ENCODE measurements around the gene SLC13A5. TPM values are rescaled to one million over a fixed set of nuclear protein-coding genes. Genes with fewer than 3 reads are reported as not detected.
"Not testable (repeated sequence)": the region's sequence is repeated elsewhere in the genome, so short reads cannot be mapped to it uniquely, and the experiment has no call there.

Gene SLC13A5
- polyA plus RNA-seq, 4 donors, result 0.10 to 2.9 TPM; not detected in 2

- 56 to 65% (median 61%) methylated on average over 16 of the region's 16 CpGs for WGBS, 3 donors
These were observed 12.9 kb downstream of the SLC13A5 start for GRCh38 chr17:6699997-6700947.

GRCh38 chr17:6698004-6698403 is 15.2 kb downstream of the SLC13A5 start:
- Histone ChIP-seq H3K4me3 (ENCODE audit: low read depth in 1 of 3, low read length in 3 of 3) (no peak overlapping the region), H3K9me3 (ENCODE audit: control insufficient read depth in 2 of 2, insufficient read depth in 1 of 2, low read depth in 1 of 2, low read length in 1 of 2) (no peaks in the 10 kb centered on the region), H3K36me3 (ENCODE audit: control insufficient read depth in 3 of 3, insufficient read depth in 2 of 3, low read depth in 1 of 3, low read length in 3 of 3) (no peaks in the 10 kb centered on the region), H3K27ac (ENCODE audit: low read depth in 1 of 3, low read length in 2 of 3) (no peak overlapping the region), H3K27me3 (ENCODE audit: control insufficient read depth in 3 of 3, insufficient read depth in 3 of 3, low read length in 3 of 3) (no peaks in the 10 kb centered on the region), H3K4me1 (ENCODE audit: control insufficient read depth in 3 of 3, insufficient read depth in 2 of 3, low read depth in 1 of 3, low read length in 2 of 3) (peaks cover 0 to 16% (median 0%) of the 10 kb centered on the region in 3 donors)
- WGBS, 3 donors, result 84 to 90% (median 85%) methylated on average over 11 of the region's 11 CpGs
- no peak for DNase-seq
- no peak for FAIRE-seq

More at GRCh38 chr17:6699997-6700947, 12.9 kb downstream of the SLC13A5 start:
- Histone ChIP-seq H3K4me3 (ENCODE audit: low read depth in 1 of 3, low read length in 3 of 3) (no peak overlapping the region), H3K36me3 (ENCODE audit: control insufficient read depth in 3 of 3, insufficient read depth in 2 of 3, low read depth in 1 of 3, low read length in 3 of 3) (no peaks in the 10 kb centered on the region), H3K9me3 (ENCODE audit: control insufficient read depth in 2 of 2, insufficient read depth in 1 of 2, low read depth in 1 of 2, low read length in 1 of 2) (no peaks in the 10 kb centered on the region), H3K27me3 (ENCODE audit: control insufficient read depth in 3 of 3, insufficient read depth in 3 of 3, low read length in 3 of 3) (no peaks in the 10 kb centered on the region), H3K4me1 (ENCODE audit: control insufficient read depth in 3 of 3, insufficient read depth in 2 of 3, low read depth in 1 of 3, low read length in 2 of 3) (peaks cover 0 to 24% (median 0%) of the 10 kb centered on the region in 3 donors), H3K27ac (ENCODE audit: low read depth in 1 of 3, low read length in 2 of 3) (peak overlapping the region in 1 of 3 donors; percentile 64)
- FAIRE-seq (no peak), DNase-seq (peak; percentile 8 to 75)

GRCh38 chr17:6696906-6697305 is 16.3 kb downstream of the SLC13A5 start:
- Histone ChIP-seq H3K9me3 (ENCODE audit: control insufficient read depth in 2 of 2, insufficient read depth in 1 of 2, low read depth in 1 of 2, low read length in 1 of 2) (no peaks in the 10 kb centered on the region), H3K4me3 (ENCODE audit: low read depth in 1 of 3, low read length in 3 of 3) (no peak overlapping the region), H3K36me3 (ENCODE audit: control insufficient read depth in 3 of 3, insufficient read depth in 2 of 3, low read depth in 1 of 3, low read length in 3 of 3) (no peaks in the 10 kb centered on the region), H3K4me1 (ENCODE audit: control insufficient read depth in 3 of 3, insufficient read depth in 2 of 3, low read depth in 1 of 3, low read length in 2 of 3) (peaks cover 0 to 16% (median 0%) of the 10 kb centered on the region in 3 donors), H3K27me3 (ENCODE audit: control insufficient read depth in 3 of 3, insufficient read depth in 3 of 3, low read length in 3 of 3) (no peaks in the 10 kb centered on the region), H3K27ac (ENCODE audit: low read depth in 1 of 3, low read length in 2 of 3) (no peak overlapping the region)
- no peak for DNase-seq
- 86 to 94% (median 87%) methylated on average over 5 of the region's 5 CpGs for WGBS, 3 donors
- FAIRE-seq, result no peak

GRCh38 chr17:6695565-6695964 is 17.6 kb downstream of the SLC13A5 start:
- Histone ChIP-seq H3K9me3 (ENCODE audit: control insufficient read depth in 2 of 2, insufficient read depth in 1 of 2, low read depth in 1 of 2, low read length in 1 of 2) (no peaks in the 10 kb centered on the region), H3K4me3 (ENCODE audit: low read depth in 1 of 3, low read length in 3 of 3) (no peak overlapping the region), H3K27me3 (ENCODE audit: control insufficient read depth in 3 of 3, insufficient read depth in 3 of 3, low read length in 3 of 3) (no peaks in the 10 kb centered on the region), H3K27ac (ENCODE audit: low read depth in 1 of 3, low read length in 2 of 3) (no peak overlapping the region), H3K4me1 (ENCODE audit: control insufficient read depth in 3 of 3, insufficient read depth in 2 of 3, low read depth in 1 of 3, low read length in 2 of 3) (peaks cover 0 to 14% (median 0%) of the 10 kb centered on the region in 3 donors), H3K36me3 (ENCODE audit: control insufficient read depth in 3 of 3, insufficient read depth in 2 of 3, low read depth in 1 of 3, low read length in 3 of 3) (no peaks in the 10 kb centered on the region)
- DNase-seq (no peak), FAIRE-seq (no peak)
- 82 to 90% (median 83%) methylated on average over 13 of the region's 13 CpGs for WGBS, 3 donors

GRCh38 chr17:6695051-6695450 is 18.1 kb downstream of the SLC13A5 start:
- H3K36me3 ChIP-seq (ENCODE audit: control insufficient read depth in 3 of 3, insufficient read depth in 2 of 3, low read depth in 1 of 3, low read length in 3 of 3), result no peaks in the 10 kb centered on the region
- peaks cover 0 to 10% (median 0%) of the 10 kb centered on the region in 3 donors for H3K4me1 ChIP-seq (ENCODE audit: control insufficient read depth in 3 of 3, insufficient read depth in 2 of 3, low read depth in 1 of 3, low read length in 2 of 3)
- WGBS, 3 donors, result 75 to 83% (median 75%) methylated on average over 2 of the region's 2 CpGs
- no peak overlapping the region for H3K4me3 ChIP-seq (ENCODE audit: low read depth in 1 of 3, low read length in 3 of 3)
- no peaks in the 10 kb centered on the region for H3K27me3 ChIP-seq (ENCODE audit: control insufficient read depth in 3 of 3, insufficient read depth in 3 of 3, low read length in 3 of 3)
- H3K27ac ChIP-seq (ENCODE audit: low read depth in 1 of 3, low read length in 2 of 3), result no peak overlapping the region
- FAIRE-seq, result no peak
- no peaks in the 10 kb centered on the region for H3K9me3 ChIP-seq (ENCODE audit: control insufficient read depth in 2 of 2, insufficient read depth in 1 of 2, low read depth in 1 of 2, low read length in 1 of 2)
- no peak for DNase-seq

- not testable (repeated sequence) for H3K27me3 ChIP-seq (ENCODE audit: control insufficient read depth in 3 of 3, insufficient read depth in 3 of 3, low read length in 3 of 3); DNase-seq; H3K36me3 ChIP-seq (ENCODE audit: control insufficient read depth in 3 of 3, insufficient read depth in 2 of 3, low read depth in 1 of 3, low read length in 3 of 3); H3K4me3 ChIP-seq (ENCODE audit: low read depth in 1 of 3, low read length in 3 of 3); FAIRE-seq; H3K4me1 ChIP-seq (ENCODE audit: control insufficient read depth in 3 of 3, insufficient read depth in 2 of 3, low read depth in 1 of 3, low read length in 2 of 3); H3K9me3 ChIP-seq (ENCODE audit: control insufficient read depth in 2 of 2, insufficient read depth in 1 of 2, low read depth in 1 of 2, low read length in 1 of 2)
- 49 to 62% (median 58%) methylated on average over 6 of the region's 6 CpGs for WGBS, 3 donors
- H3K27ac ChIP-seq (ENCODE audit: low read depth in 1 of 3, low read length in 2 of 3), result peak overlapping the region in 1 of 3 donors; percentile 47
These were observed 21.2 kb downstream of the SLC13A5 start for GRCh38 chr17:6691958-6692357.

- FAIRE-seq, result no peak
- H3K27ac ChIP-seq (ENCODE audit: low read depth in 1 of 3, low read length in 2 of 3), result peak overlapping the region in 1 of 3 donors; percentile 47
- peak in 1 of 2 donors; percentile 65 for DNase-seq
These were observed 21.6 kb downstream of the SLC13A5 start for GRCh38 chr17:6691546-6691945.

GRCh38 chr17:6690641-6691040 is 22.5 kb downstream of the SLC13A5 start:
- H3K27ac ChIP-seq (ENCODE audit: low read depth in 1 of 3, low read length in 2 of 3), result no peak overlapping the region
- H3K36me3 ChIP-seq (ENCODE audit: control insufficient read depth in 3 of 3, insufficient read depth in 2 of 3, low read depth in 1 of 3, low read length in 3 of 3), result no peaks in the 10 kb centered on the region
- FAIRE-seq, result no peak
- H3K4me3 ChIP-seq (ENCODE audit: low read depth in 1 of 3, low read length in 3 of 3), result no peak overlapping the region
- no peak for DNase-seq
- H3K27me3 ChIP-seq (ENCODE audit: control insufficient read depth in 3 of 3, insufficient read depth in 3 of 3, low read length in 3 of 3), result peaks cover 0 to 2% (median 0%) of the 10 kb centered on the region in 3 donors
- H3K9me3 ChIP-seq (ENCODE audit: control insufficient read depth in 2 of 2, insufficient read depth in 1 of 2, low read depth in 1 of 2, low read length in 1 of 2), result no peaks in the 10 kb centered on the region
- WGBS, 3 donors, result 84 to 88% (median 85%) methylated on average over 10 to 11 of the region's 11 CpGs
- H3K4me1 ChIP-seq (ENCODE audit: control insufficient read depth in 3 of 3, insufficient read depth in 2 of 3, low read depth in 1 of 3, low read length in 2 of 3), result peaks cover 0 to 6% (median 0%) of the 10 kb centered on the region in 3 donors

More at GRCh38 chr17:6691546-6691945, 21.6 kb downstream of the SLC13A5 start:
- Histone ChIP-seq H3K4me3 (ENCODE audit: low read depth in 1 of 3, low read length in 3 of 3) (no peak overlapping the region), H3K36me3 (ENCODE audit: control insufficient read depth in 3 of 3, insufficient read depth in 2 of 3, low read depth in 1 of 3, low read length in 3 of 3) (no peaks in the 10 kb centered on the region), H3K4me1 (ENCODE audit: control insufficient read depth in 3 of 3, insufficient read depth in 2 of 3, low read depth in 1 of 3, low read length in 2 of 3) (peaks cover 0 to 6% (median 0%) of the 10 kb centered on the region in 3 donors), H3K27me3 (ENCODE audit: control insufficient read depth in 3 of 3, insufficient read depth in 3 of 3, low read length in 3 of 3) (peaks cover 0 to 2% (median 0%) of the 10 kb centered on the region in 3 donors), H3K9me3 (ENCODE audit: control insufficient read depth in 2 of 2, insufficient read depth in 1 of 2, low read depth in 1 of 2, low read length in 1 of 2) (no peaks in the 10 kb centered on the region)
- WGBS, 3 donors, result 38 to 68% (median 40%) methylated on average over 3 of the region's 3 CpGs

Measured in small intestine (tissue), 7 donors.